ENCODE measurements around the gene KANK4. TPM values are rescaled to one million over a fixed set of nuclear protein-coding genes. Genes with fewer than 3 reads are reported as not detected.

KANK4 gene
- total RNA-seq, 1 donor = under 0.01 TPM

- Histone ChIP-seq H3K9me3 (ENCODE audit: low read depth, low read length) (no peaks in the 10 kb centered on the region), H2AFZ (ENCODE audit: low read length) (no peak overlapping the region), H3K27ac (ENCODE audit: low read depth, low read length) (no peak overlapping the region), H3K27me3 (ENCODE audit: insufficient read depth, low read length) (peaks cover 4% of the 10 kb centered on the region), H3K4me2 (ENCODE audit: insufficient read depth, low read length) (no peak overlapping the region), H4K20me1 (ENCODE audit: insufficient read depth, low read length) (no peaks in the 10 kb centered on the region), H3K4me3 (ENCODE audit: insufficient read depth, low read length) (no peak overlapping the region), H3K36me3 (ENCODE audit: insufficient read depth, low read length) (no peaks in the 10 kb centered on the region), H3K79me2 (ENCODE audit: insufficient read depth, low read length) (no peaks in the 10 kb centered on the region), H3K4me1 (ENCODE audit: insufficient read depth, low read length) (no peaks in the 10 kb centered on the region)
- TF ChIP-seq CTCF (IDR thresholded peaks at IDR 0.05; ENCODE audit: extremely low read depth, low read depth, low read length) = no peak
- DNase-seq (ENCODE audit: insufficient read length, low spot score, missing footprints) = peak; percentile 79
These were observed 121.0 kb downstream of the KANK4 start for GRCh38 chr1:62198069-62198780.

- H3K4me1 ChIP-seq (ENCODE audit: insufficient read depth, low read length) = no peaks in the 10 kb centered on the region
These were observed 123.0 kb downstream of the KANK4 start for GRCh38 chr1:62196086-62196690.

GRCh38 chr1:62194651-62195544 lies 124.3 kb downstream of the KANK4 start, which contains the start of gene L1TD1:
L1TD1 (plus strand) TSS chr1:62194849; CDS start chr1:62206629, 11,780 bp downstream.
- no peak for TF ChIP-seq CTCF (IDR thresholded peaks at IDR 0.05; ENCODE audit: extremely low read depth, low read depth, low read length)
- Histone ChIP-seq H3K27me3 (ENCODE audit: insufficient read depth, low read length) (peaks cover 4% of the 10 kb centered on the region), H3K9me3 (ENCODE audit: low read depth, low read length) (no peaks in the 10 kb centered on the region), H3K4me1 (ENCODE audit: insufficient read depth, low read length) (no peaks in the 10 kb centered on the region), H3K4me3 (ENCODE audit: insufficient read depth, low read length) (no peak within 1 kb of the TSS), H3K4me2 (ENCODE audit: insufficient read depth, low read length) (no peak within 1 kb of the TSS), H3K79me2 (ENCODE audit: insufficient read depth, low read length) (no peaks in the 10 kb centered on the region), H2AFZ (ENCODE audit: low read length) (no peak within 1 kb of the TSS), H4K20me1 (ENCODE audit: insufficient read depth, low read length) (no peaks in the 10 kb centered on the region), H3K36me3 (ENCODE audit: insufficient read depth, low read length) (no peaks in the 10 kb centered on the region), H3K27ac (ENCODE audit: low read depth, low read length) (no peak within 1 kb of the TSS)
- peak; percentile 84 for DNase-seq (ENCODE audit: insufficient read length, low spot score, missing footprints)

More at GRCh38 chr1:62196086-62196690, 123.0 kb downstream of the KANK4 start:
- TF ChIP-seq CTCF (IDR thresholded peaks at IDR 0.05; ENCODE audit: extremely low read depth, low read depth, low read length) = no peak
- H2AFZ ChIP-seq (ENCODE audit: low read length) = no peak overlapping the region
- no peaks in the 10 kb centered on the region for H3K9me3 ChIP-seq (ENCODE audit: low read depth, low read length)
- no peaks in the 10 kb centered on the region for H3K36me3 ChIP-seq (ENCODE audit: insufficient read depth, low read length)
- peaks cover 4% of the 10 kb centered on the region for H3K27me3 ChIP-seq (ENCODE audit: insufficient read depth, low read length)
- no peaks in the 10 kb centered on the region for H4K20me1 ChIP-seq (ENCODE audit: insufficient read depth, low read length)
- DNase-seq (ENCODE audit: insufficient read length, low spot score, missing footprints) = no peak
- no peak overlapping the region for H3K27ac ChIP-seq (ENCODE audit: low read depth, low read length)
- H3K79me2 ChIP-seq (ENCODE audit: insufficient read depth, low read length) = no peaks in the 10 kb centered on the region
- H3K4me2 ChIP-seq (ENCODE audit: insufficient read depth, low read length) = no peak overlapping the region
- H3K4me3 ChIP-seq (ENCODE audit: insufficient read depth, low read length) = no peak overlapping the region
